ENCODE results near the gene SETBP1. TPM values are rescaled to one million over a fixed set of nuclear protein-coding genes. Genes with fewer than 3 reads are reported as not detected.

SETBP1 gene
- total RNA-seq, 1 donor from 2014 or later: 15.5 TPM

GRCh38 chr18:45054636-45055035, 373.9 kb downstream of the SETBP1 start:
- DNase-seq (ENCODE audit: low spot score): no peak
- intact Hi-C loops (cut with DNase I): no loop called here

GRCh38 chr18:45055811-45056210, 375.1 kb downstream of the SETBP1 start:
- intact Hi-C loops (cut with DNase I): no loop called here

GRCh38 chr18:45056926-45057325, 376.2 kb downstream of the SETBP1 start:
- no peak for DNase-seq (ENCODE audit: low spot score)
- intact Hi-C loops (cut with DNase I): no loop called here

More at GRCh38 chr18:45055811-45056210, 375.1 kb downstream of the SETBP1 start:
- DNase-seq (ENCODE audit: low spot score): no peak

- intact Hi-C loops (cut with DNase I): no loop called here
- no peak for DNase-seq (ENCODE audit: low spot score)
Measured at GRCh38 chr18:45057955-45058600, 377.4 kb downstream of the SETBP1 start.

- no peak for DNase-seq (ENCODE audit: low spot score)
- intact Hi-C loops (cut with DNase I): loop anchor here (5.0 kb wide), 1 partner anchor 377 kb away; the partner anchor contains the start of gene SETBP1
Measured at GRCh38 chr18:45059695-45060094, 379.0 kb downstream of the SETBP1 start.

- no peak for DNase-seq (ENCODE audit: low spot score)
- intact Hi-C loops (cut with DNase I): loop anchor here (5.0 kb wide), 1 partner anchor 378 kb away; the partner anchor contains the start of gene SETBP1
Measured at GRCh38 chr18:45060102-45060501, 379.4 kb downstream of the SETBP1 start.

GRCh38 chr18:45061359-45061758, 380.7 kb downstream of the SETBP1 start:
- intact Hi-C loops (cut with DNase I): loop anchor here (5.0 kb wide), 1 partner anchor 379 kb away; the partner anchor contains the start of gene SETBP1
- DNase-seq (ENCODE audit: low spot score): no peak

- intact Hi-C loops (cut with DNase I): loop anchor here (5.0 kb wide), 1 partner anchor 381 kb away; the partner anchor contains the start of gene SETBP1
- no peak for DNase-seq (ENCODE audit: low spot score)
Measured at GRCh38 chr18:45063246-45064038, 382.8 kb downstream of the SETBP1 start.

GRCh38 chr18:45066210-45066609, 385.5 kb downstream of the SETBP1 start:
- intact Hi-C loops (cut with DNase I): loop anchor here (2.0 kb wide), 1 partner anchor 109 kb away; no protein-coding TSS in a partner anchor
- no peak for DNase-seq (ENCODE audit: low spot score)

GRCh38 chr18:45066886-45067285, 386.2 kb downstream of the SETBP1 start:
- DNase-seq (ENCODE audit: low spot score): no peak
- intact Hi-C loops (cut with DNase I): loop anchor here (2.0 kb wide), 1 partner anchor 110 kb away; no protein-coding TSS in a partner anchor

- intact Hi-C loops (cut with DNase I): no loop called here
Measured at GRCh38 chr18:45068400-45069094, 387.9 kb downstream of the SETBP1 start.

GRCh38 chr18:45069546-45069945, 388.9 kb downstream of the SETBP1 start:
- intact Hi-C loops (cut with DNase I): no loop called here
- no peak for DNase-seq (ENCODE audit: low spot score)

More at GRCh38 chr18:45068400-45069094, 387.9 kb downstream of the SETBP1 start:
- DNase-seq (ENCODE audit: low spot score): no peak

- intact Hi-C loops (cut with DNase I): no loop called here
- DNase-seq (ENCODE audit: low spot score): no peak
Measured at GRCh38 chr18:45071956-45072355, 391.3 kb downstream of the SETBP1 start.

GRCh38 chr18:45073556-45073955, 392.9 kb downstream of the SETBP1 start:
- intact Hi-C loops (cut with DNase I): no loop called here

GRCh38 chr18:45081566-45082181, 401.0 kb downstream of the SETBP1 start:
- no peak for DNase-seq (ENCODE audit: low spot score)
- intact Hi-C loops (cut with DNase I): no loop called here

More at GRCh38 chr18:45073556-45073955, 392.9 kb downstream of the SETBP1 start:
- DNase-seq (ENCODE audit: low spot score): no peak

GRCh38 chr18:45083226-45083855, 402.7 kb downstream of the SETBP1 start:
- intact Hi-C loops (cut with DNase I): no loop called here
- no peak for DNase-seq (ENCODE audit: low spot score)

GRCh38 chr18:45084206-45084605, 403.5 kb downstream of the SETBP1 start:
- no peak for DNase-seq (ENCODE audit: low spot score)

GRCh38 chr18:45085916-45086624, 405.4 kb downstream of the SETBP1 start:
- intact Hi-C loops (cut with DNase I): no loop called here
- DNase-seq (ENCODE audit: low spot score): no peak

More at GRCh38 chr18:45084206-45084605, 403.5 kb downstream of the SETBP1 start:
- intact Hi-C loops (cut with DNase I): no loop called here

Data from cardiac septum (tissue), 1 donor.